HG03045 (cell line): ENCODE data around the gene ARSI.

Source experiments
- ATAC-seq: cut with Tn5 transposase; IDR thresholded peaks from one replicate; pipeline ENCODE4 v1.9.1; 2021; ENCODE audit warnings: mild to moderate bottlenecking, moderate library complexity; ENCODE audit not compliant: unreplicated experiment

The ARSI gene

DNA sequence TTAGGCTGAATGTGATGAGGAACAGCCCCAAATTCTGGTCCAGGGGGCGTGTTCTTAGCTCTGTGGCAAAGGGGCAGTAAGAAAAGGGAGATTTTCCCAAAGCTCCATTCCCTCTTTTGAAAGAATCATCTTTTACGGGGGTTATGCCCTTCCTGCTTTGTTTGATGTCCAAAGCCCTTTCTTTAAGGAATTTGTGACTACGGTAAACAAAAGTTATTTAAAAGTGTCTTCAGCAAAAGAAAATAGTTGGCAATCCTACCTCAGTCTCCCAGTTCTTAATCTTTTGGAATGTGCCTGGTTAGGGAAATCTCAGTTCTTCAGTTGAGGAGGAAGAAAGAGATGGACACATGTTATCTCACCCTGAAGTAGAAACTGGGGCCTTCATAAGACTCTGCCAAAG is 24.4 kb upstream of the ARSI start:
- no peak for ATAC-seq

DNA sequence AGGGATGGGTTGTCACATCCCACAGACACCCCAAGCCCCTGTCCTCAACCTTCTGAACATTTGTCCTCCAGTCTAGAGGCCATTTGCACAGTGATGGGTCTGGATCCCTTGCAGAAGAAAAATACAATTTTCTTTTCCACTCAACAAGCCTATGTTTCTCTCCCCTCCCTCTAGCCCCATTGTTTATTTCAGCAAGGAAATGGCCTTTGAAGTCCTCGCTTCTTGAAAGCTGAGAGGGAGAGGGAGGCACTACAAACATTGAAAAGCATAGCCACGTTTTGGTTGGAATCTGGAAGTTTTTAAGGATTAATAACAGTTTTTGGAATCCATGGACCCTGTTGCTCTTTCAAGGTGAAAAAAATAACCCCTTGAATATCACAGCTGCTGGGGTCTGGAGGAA is 24.0 kb upstream of the ARSI start:
- ATAC-seq = no peak

DNA sequence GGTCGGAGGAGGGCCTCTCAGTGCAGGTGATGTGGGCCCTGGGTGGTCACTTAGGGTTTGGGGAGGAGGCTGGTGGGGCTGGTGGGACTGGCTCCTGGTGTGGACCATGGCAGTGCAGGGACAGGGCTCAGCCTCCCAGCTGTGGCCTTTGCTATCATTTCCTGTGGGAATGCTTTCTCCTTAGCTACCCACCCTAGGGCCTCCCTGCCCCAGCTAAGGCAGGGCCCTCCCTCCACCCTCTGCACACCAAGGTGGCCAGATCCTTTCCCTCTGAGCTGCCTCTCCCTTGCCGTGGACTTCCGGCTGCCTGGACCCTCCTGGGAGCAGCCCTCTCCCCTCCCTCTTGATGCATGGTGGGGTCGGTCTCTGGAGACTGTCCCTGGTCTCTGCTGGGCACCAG is 22.7 kb upstream of the ARSI start:
- no peak for ATAC-seq

DNA sequence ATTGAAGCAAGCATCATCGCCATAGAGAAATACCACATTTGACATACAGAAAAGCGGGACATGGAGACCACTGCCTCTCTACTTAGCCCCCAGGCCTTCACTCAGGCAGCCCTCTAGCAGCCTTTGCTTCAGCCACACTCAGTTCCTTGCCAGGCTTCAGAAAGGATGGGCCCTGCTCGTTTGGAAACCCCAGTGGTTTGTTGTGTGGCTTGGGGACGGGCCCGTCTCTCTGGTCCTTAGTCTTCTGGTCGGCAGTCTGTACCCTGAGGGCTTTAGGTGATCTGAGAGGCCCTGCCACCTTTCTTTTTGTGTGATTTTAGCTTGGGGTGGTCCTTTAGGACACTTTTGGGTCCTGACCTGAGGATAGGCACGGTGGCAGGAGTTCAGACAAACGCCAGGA is 21.1 kb upstream of the ARSI start:
- no peak for ATAC-seq

GRCh38 chr5:150323092-150323491 is 20.4 kb upstream of the ARSI start:
- ATAC-seq = no peak

GRCh38 chr5:150322202-150322601 is 19.5 kb upstream of the ARSI start:
- no peak for ATAC-seq

GRCh38 chr5:150321784-150322183 is 19.1 kb upstream of the ARSI start:
- ATAC-seq = no peak

DNA sequence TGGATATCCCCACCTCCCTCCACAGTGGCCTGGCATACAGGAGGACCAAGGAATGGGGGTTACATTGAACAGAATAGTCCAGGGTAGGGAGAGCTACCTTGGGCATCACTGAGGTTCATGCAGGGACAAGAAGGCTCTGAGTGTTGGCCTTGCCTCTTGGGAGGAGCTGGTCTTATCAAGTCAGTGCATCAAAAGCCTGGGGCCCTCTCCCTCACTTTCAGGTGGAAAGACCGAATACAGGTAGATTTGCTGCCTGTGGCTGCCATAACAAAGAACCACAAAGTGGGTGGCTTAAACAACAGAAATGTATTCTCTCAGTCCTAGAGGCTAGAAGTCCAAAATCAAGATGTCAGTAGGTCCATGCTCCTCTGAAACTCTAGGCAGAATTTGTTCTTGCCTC is 18.5 kb upstream of the ARSI start:
- ATAC-seq = no peak

DNA sequence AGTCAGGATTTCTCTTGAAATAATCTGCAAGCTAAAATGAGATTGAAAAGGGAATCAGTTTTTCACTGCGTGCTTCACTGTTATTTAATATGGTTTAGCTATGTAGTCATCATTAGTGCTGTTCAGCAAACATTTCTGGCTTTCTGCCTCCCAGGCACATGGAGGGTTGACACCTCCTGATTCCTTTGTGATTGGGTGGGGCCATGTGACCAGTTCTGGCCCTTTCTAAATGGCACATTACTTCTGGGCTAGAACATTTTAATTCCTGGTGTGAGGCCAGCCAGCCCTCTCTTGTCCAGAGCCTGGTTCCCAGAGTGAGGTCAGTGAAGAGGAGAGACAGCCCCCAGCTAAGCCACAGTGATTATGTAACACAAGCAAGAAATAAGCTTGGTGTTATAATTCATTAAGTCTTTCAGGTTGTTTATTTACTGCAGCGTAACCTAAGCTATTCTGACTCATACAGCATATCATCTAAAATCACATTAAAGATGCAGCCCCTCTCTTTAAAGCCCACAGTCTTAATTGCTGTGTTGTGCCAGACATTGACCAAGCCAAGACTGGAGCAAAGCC is 17.4 kb upstream of the ARSI start:
- no peak for ATAC-seq

DNA sequence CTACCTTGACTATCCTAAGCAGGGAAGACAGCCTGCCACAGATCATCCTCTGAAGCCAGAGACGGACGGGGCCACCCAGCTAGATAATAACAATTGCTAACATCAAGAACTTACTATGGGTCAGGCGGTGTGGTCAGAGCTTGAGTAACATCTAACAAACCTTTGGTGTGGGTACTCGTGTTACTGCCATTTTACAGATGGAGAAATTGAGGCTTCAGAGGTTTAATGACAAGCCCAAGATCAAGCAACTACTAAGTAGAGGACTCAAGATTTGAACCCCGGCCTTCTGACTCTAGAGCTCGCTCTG is 16.7 kb upstream of the ARSI start:
- no peak for ATAC-seq

GRCh38 chr5:150318613-150319483 is 16.1 kb upstream of the ARSI start:
- no peak for ATAC-seq

DNA sequence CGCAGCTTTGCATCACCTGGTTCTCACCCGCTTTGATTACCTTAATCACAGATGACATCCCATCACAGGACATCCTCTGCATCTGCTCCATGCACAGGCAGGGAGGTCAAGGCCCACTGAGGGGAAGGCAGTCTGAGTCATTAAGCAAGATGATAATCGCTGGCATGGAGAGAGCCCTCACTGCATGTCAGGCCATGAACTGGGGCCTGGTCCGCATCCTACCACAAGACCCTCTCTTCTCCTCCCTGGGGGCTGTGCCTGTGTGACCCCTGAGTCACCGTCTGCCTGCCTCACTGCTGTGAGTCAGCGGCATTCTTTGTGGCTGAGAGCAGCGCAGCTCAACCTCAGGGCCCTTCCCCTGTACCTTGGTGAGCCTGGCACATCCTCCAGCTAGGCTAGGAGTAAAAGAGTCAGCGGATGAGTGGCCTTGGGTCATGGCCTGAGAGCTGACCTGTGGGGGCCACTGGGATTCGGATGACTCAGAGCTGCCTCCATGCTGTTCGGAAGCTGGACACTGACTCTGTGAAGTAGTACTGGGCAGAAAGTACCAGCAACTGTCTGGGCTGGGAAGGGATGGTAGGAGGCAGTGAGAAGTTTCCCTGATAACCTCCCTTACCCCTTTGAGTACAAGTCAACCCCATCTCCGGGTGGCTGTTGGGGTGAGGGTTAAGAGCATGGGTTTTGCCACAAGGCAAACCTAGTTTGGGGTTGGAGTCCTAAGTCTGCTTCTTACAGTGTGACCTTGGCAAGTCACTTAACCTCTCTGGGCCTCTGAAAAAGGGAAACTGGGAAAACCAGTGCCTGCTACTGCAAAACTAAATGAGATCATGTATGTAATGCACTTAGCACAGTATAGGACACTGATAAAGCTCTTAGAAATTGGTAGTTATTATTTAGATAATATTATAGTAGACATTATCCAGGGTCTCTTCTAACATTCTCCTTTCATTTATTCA is 14.6 kb upstream of the ARSI start:
- ATAC-seq = no peak

GRCh38 chr5:150316320-150316719 is 13.6 kb upstream of the ARSI start:
- ATAC-seq = no peak

DNA sequence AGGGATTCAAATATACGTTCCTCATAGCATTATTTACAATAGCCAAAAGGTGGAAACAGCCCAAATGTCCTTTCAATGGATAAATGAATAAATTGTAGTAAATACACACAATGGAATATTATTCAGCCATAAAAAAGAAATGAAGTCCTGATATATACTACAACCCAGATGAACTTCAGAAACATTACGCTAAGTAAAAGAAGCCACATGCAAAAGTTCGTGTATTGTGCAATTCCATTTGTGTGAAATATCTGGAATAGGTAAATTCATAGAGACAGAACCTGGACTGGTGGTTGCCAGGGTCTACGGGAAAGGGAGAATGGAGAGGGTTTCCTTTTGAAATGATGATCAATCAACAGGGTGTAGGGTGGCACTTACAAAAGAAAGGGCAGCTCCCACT is 12.5 kb upstream of the ARSI start:
- ATAC-seq = no peak

DNA sequence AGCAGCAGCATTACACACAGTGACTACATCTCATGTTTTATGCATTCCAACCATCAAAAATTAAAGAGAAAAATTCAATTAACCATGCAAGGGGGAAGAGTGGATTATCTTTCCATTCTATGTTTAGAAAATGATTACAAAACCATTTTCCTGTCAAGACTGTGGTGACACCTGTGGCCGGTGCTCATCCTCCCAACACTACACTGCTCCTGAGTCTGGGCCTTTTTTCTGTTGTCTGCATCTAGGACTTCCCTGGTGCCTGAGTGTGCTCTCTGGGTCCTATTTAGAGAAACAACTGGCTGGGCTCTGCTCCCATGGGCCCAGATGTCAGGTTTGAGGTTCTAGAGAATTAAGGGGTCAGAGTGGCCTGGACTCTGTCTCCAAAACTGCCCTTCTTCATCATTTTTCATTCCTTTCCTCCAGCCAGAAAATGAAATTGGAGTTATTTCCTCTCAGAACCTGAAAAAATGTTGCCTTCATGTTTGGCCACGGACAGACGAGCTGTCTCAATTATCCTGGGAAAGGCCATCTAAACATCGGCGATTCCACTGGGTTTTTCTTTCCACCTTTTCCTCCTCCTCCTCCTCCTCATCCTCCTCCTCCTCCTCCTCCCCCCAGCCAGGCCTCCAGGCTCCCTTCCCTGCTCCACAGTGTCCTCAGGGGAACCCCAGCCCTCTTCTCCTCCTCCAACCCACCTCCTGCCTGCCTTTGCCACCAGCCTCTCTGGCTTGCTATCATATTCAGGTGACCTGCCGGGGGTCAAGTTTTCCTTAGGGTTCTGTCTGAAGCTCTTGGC is 11.4 kb upstream of the ARSI start:
- no peak for ATAC-seq

GRCh38 chr5:150313501-150313900 is 10.8 kb upstream of the ARSI start:
- ATAC-seq = no peak

GRCh38 chr5:150312518-150312917 is 9.8 kb upstream of the ARSI start:
- no peak for ATAC-seq

GRCh38 chr5:150311015-150311692 is 8.4 kb upstream of the ARSI start:
- ATAC-seq = no peak

GRCh38 chr5:150310246-150310645 is 7.5 kb upstream of the ARSI start:
- no peak for ATAC-seq

DNA sequence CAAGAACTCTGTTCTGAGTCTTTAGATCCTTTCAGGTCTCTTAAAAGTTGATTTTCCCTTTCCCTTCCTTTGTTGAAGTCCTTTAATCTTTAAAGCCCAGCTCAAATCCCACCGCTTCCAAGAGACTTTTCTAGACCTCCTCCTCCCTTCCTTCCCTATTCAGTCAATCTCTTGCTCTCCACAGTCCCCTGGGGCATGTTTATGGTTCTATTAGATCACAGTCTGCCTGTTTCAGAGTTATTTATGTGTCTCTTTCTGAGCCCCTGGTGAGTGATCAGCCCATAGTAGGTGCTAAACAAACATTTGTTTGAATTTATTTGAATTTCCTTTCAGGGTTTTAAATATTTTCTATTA is 7.2 kb upstream of the ARSI start:
- ATAC-seq = no peak
